GM23248 (cell line): ENCODE results near the gene ZKSCAN5.

ENCODE experiments used
- EZH2 ChIP-seq: fragments of 200-600 bp; sonication (generic); IDR thresholded peaks from 2 replicates; pipeline ENCODE4 v1.6.1; 2018; ENCODE audit warnings: antibody characterized with exemption, mild to moderate bottlenecking; ENCODE audit not compliant: insufficient read depth, poor library complexity, severe bottlenecking
- EZH2phosphoT487 ChIP-seq: fragments of 200-600 bp; sonication (generic); IDR thresholded peaks from 2 replicates; pipeline ENCODE4 v1.6.1; 2018; ENCODE audit warnings: antibody characterized with exemption, moderate library complexity, mild to moderate bottlenecking, low read depth; ENCODE audit not compliant: insufficient read depth

- TF ChIP-seq EZH2 (no peak), EZH2phosphoT487 (no peak)
These were observed 75.0 kb downstream of the ZKSCAN5 start for GRCh38 chr7:99579281-99579955.
